HG03432 (cell line): Measurements from ENCODE around the gene SHMT1.
"Not testable (repeated sequence)": the region's sequence is repeated elsewhere in the genome, so short reads cannot be mapped to it uniquely, and the experiment has no call there.

ENCODE experiments used
- ATAC-seq: cut with Tn5 transposase; IDR thresholded peaks from one replicate; pipeline ENCODE4 v1.9.1; 2021; ENCODE audit warnings: mild to moderate bottlenecking, moderate library complexity; ENCODE audit not compliant: unreplicated experiment

The SHMT1 gene

GRCh38 chr17:18298061-18298460 lies 65.3 kb downstream of the SHMT1 start:
- not testable (repeated sequence) for ATAC-seq

GRCh38 chr17:18291718-18292540 lies 71.4 kb downstream of the SHMT1 start:
- ATAC-seq: no peak

- ATAC-seq: no peak
Measured at GRCh38 chr17:18285296-18285695, 78.1 kb downstream of the SHMT1 start.

- no peak for ATAC-seq
Measured at GRCh38 chr17:18281788-18282187, 81.6 kb downstream of the SHMT1 start.

- ATAC-seq: no peak
Measured at GRCh38 chr17:18280766-18281371, 82.5 kb downstream of the SHMT1 start.

- no peak for ATAC-seq
Measured at GRCh38 chr17:18280249-18280648, 83.1 kb downstream of the SHMT1 start.

- ATAC-seq: no peak
Measured at GRCh38 chr17:18278867-18279266, 84.5 kb downstream of the SHMT1 start.
